WTC11 (cell line): ENCODE data around the gene FKBP10. TPM values are rescaled to one million over a fixed set of nuclear protein-coding genes. Genes with fewer than 3 reads are reported as not detected.

Experiments used
- ATAC-seq: fragments of 200-7000 bp; cut with Tn5 transposase; 2 replicates; pipeline ENCODE4 v1.10.0; 2021; ENCODE audit warnings: mild to moderate bottlenecking, moderate library complexity
- CTCF ChIA-PET: fragments of 300-600 bp; sonication (Branson Sonifier 250); formaldehyde crosslinking; loops from one replicate; lab custom pipeline; 2021; ENCODE audit warnings: antibody characterized with exemption; lab: Charles Lee
- POLR2A ChIA-PET: fragments of 350-600 bp; sonication (Branson Sonifier 250); formaldehyde crosslinking; loops from one replicate; lab custom pipeline; 2021; ENCODE audit warnings: antibody characterized with exemption; lab: Charles Lee
- DNase-seq: peaks from one replicate; pipeline ENCODE4 v3.0.0; 2021; ENCODE audit warnings: low spot score
- H3K27ac Mint-ChIP-seq: 2 replicates; pipeline ENCODE4 v1.8.0; 2021; ENCODE audit warnings: mixed read lengths
- H3K27me3 Mint-ChIP-seq: 2 replicates; pipeline ENCODE4 v1.8.0; 2021; ENCODE audit warnings: low read depth, mild to moderate bottlenecking, moderate library complexity, mixed read lengths
- H3K36me3 Mint-ChIP-seq: 2 replicates; pipeline ENCODE4 v1.8.0; 2021; ENCODE audit warnings: mixed read lengths
- H3K4me1 Mint-ChIP-seq: 2 replicates; pipeline ENCODE4 v1.8.0; 2022; ENCODE audit warnings: mixed read lengths
- H3K4me3 Mint-ChIP-seq: 2 replicates; pipeline ENCODE4 v1.8.0; 2021; ENCODE audit warnings: mild to moderate bottlenecking, moderate library complexity, mixed read lengths
- H3K9me3 Mint-ChIP-seq: 2 replicates; pipeline ENCODE4 v1.8.0; 2021; ENCODE audit warnings: mixed read lengths
- ATF3 ChIP-seq: sonication (generic); formaldehyde crosslinking; conservative IDR thresholded peaks from 2 replicates; pipeline ENCODE4 v1.8.1; 2022; ENCODE audit warnings: mild to moderate bottlenecking, missing genetic modification reagents
- CREB1 ChIP-seq: sonication (generic); formaldehyde crosslinking; IDR thresholded peaks from 2 replicates; pipeline ENCODE4 v1.8.0; 2023; ENCODE audit warnings: mild to moderate bottlenecking, missing genetic modification reagents
- E2F1 ChIP-seq: sonication (generic); formaldehyde crosslinking; IDR thresholded peaks from 2 replicates; pipeline ENCODE4 v1.8.0; 2022; ENCODE audit warnings: mild to moderate bottlenecking, missing genetic modification reagents
- FOXJ3 ChIP-seq: sonication (generic); formaldehyde crosslinking; IDR thresholded peaks from 2 replicates; pipeline ENCODE4 v1.9.0; 2021; ENCODE audit warnings: missing genetic modification reagents, mild to moderate bottlenecking, borderline replicate concordance
- FOXK1 ChIP-seq: sonication (generic); formaldehyde crosslinking; IDR thresholded peaks from 2 replicates; pipeline ENCODE4 v1.8.0; 2022; ENCODE audit warnings: mild to moderate bottlenecking, moderate library complexity, missing genetic modification reagents
- GRHL2 ChIP-seq: fragments of 250-450 bp; sonication (Bioruptor Pico); IDR thresholded peaks from 2 replicates; pipeline ENCODE4 v1.8.0; 2022; ENCODE audit warnings: mild to moderate bottlenecking, moderate library complexity; ENCODE audit not compliant: insufficient replicate concordance, severe bottlenecking
- IRF2 ChIP-seq: sonication (generic); formaldehyde crosslinking; IDR thresholded peaks from 2 replicates; pipeline ENCODE4 v1.8.0; 2022; ENCODE audit warnings: low read depth, missing genetic modification reagents, borderline replicate concordance
- JAZF1 ChIP-seq: fragments of 250-450 bp; sonication (Bioruptor Pico); IDR thresholded peaks from 2 replicates; pipeline ENCODE4 v1.9.0; 2021; ENCODE audit warnings: moderate library complexity, mild to moderate bottlenecking, inconsistent platforms
- NR1H2 ChIP-seq: sonication (generic); formaldehyde crosslinking; IDR thresholded peaks from 2 replicates; pipeline ENCODE4 v1.9.0; 2021; ENCODE audit warnings: mild to moderate bottlenecking, moderate library complexity, missing genetic modification reagents
- NR2C2 ChIP-seq: sonication (generic); formaldehyde crosslinking; IDR thresholded peaks from 2 replicates; pipeline ENCODE4 v1.8.0; 2022; ENCODE audit warnings: mild to moderate bottlenecking, missing genetic modification reagents
- NR3C1 ChIP-seq: sonication (generic); formaldehyde crosslinking; conservative IDR thresholded peaks from 2 replicates; pipeline ENCODE4 v1.8.1; 2023; ENCODE audit warnings: low read depth, mild to moderate bottlenecking, missing genetic modification reagents
- TEAD4 ChIP-seq: sonication (generic); formaldehyde crosslinking; IDR thresholded peaks from 2 replicates; pipeline ENCODE4 v1.8.0; 2022; ENCODE audit warnings: mild to moderate bottlenecking, missing genetic modification reagents
- ZNF416 ChIP-seq: fragments of 250-450 bp; sonication (Bioruptor Pico); IDR thresholded peaks from 2 replicates; pipeline ENCODE4 v1.9.0; 2021; ENCODE audit warnings: mild to moderate bottlenecking, inconsistent platforms
- total RNA-seq: library from RNA; stranded (reverse); gene quantifications from 3 replicates; pipeline ENCODE4 v1.2.3, GENCODE V29; 2021
- TF ChIP-seq, protein P1 (sequence below): sonication (generic); formaldehyde crosslinking; conservative IDR thresholded peaks from 2 replicates; pipeline ENCODE4 v1.8.1; 2023; ENCODE audit warnings: mild to moderate bottlenecking, low read depth, missing genetic modification reagents, moderate library complexity
- TF ChIP-seq, protein P2 (sequence below): sonication (generic); formaldehyde crosslinking; IDR thresholded peaks from 2 replicates; pipeline ENCODE4 v1.8.0; 2022; ENCODE audit warnings: missing genetic modification reagents
- TF ChIP-seq, protein P3 (sequence below): sonication (generic); formaldehyde crosslinking; IDR thresholded peaks from 2 replicates; pipeline ENCODE4 v1.8.1; 2023; ENCODE audit warnings: mild to moderate bottlenecking, missing genetic modification reagents
- TF ChIP-seq, protein P4 (sequence below): sonication (generic); formaldehyde crosslinking; IDR thresholded peaks from 2 replicates; pipeline ENCODE4 v1.8.0; 2023; ENCODE audit warnings: mild to moderate bottlenecking, missing genetic modification reagents
- TF ChIP-seq, protein P5 (sequence below): fragments of 250-450 bp; sonication (Bioruptor Pico); IDR thresholded peaks from 2 replicates; pipeline ENCODE4 v2.1.2; 2022; ENCODE audit warnings: mild to moderate bottlenecking, moderate library complexity

Gene FKBP10
- total RNA-seq, 1 experiment from 2014 or later = 243 TPM

- Mint-ChIP-seq H3K4me1 (peaks cover 19% of the 10 kb centered on the region), H3K27me3 (peaks cover 7% of the 10 kb centered on the region), H3K36me3 (peaks cover 27% of the 10 kb centered on the region), H3K9me3 (no peaks in the 10 kb centered on the region), H3K27ac (no peak overlapping the region), H3K4me3 (no peak overlapping the region)
- no peak for ATAC-seq
- no peak for DNase-seq
- TF ChIP-seq, protein P1, sequence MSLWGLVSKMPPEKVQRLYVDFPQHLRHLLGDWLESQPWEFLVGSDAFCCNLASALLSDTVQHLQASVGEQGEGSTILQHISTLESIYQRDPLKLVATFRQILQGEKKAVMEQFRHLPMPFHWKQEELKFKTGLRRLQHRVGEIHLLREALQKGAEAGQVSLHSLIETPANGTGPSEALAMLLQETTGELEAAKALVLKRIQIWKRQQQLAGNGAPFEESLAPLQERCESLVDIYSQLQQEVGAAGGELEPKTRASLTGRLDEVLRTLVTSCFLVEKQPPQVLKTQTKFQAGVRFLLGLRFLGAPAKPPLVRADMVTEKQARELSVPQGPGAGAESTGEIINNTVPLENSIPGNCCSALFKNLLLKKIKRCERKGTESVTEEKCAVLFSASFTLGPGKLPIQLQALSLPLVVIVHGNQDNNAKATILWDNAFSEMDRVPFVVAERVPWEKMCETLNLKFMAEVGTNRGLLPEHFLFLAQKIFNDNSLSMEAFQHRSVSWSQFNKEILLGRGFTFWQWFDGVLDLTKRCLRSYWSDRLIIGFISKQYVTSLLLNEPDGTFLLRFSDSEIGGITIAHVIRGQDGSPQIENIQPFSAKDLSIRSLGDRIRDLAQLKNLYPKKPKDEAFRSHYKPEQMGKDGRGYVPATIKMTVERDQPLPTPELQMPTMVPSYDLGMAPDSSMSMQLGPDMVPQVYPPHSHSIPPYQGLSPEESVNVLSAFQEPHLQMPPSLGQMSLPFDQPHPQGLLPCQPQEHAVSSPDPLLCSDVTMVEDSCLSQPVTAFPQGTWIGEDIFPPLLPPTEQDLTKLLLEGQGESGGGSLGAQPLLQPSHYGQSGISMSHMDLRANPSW (CRISPR knock-in tag) = no peak
- no peak for TF ChIP-seq NR2C2 (CRISPR knock-in tag)
- TF ChIP-seq, protein P2, sequence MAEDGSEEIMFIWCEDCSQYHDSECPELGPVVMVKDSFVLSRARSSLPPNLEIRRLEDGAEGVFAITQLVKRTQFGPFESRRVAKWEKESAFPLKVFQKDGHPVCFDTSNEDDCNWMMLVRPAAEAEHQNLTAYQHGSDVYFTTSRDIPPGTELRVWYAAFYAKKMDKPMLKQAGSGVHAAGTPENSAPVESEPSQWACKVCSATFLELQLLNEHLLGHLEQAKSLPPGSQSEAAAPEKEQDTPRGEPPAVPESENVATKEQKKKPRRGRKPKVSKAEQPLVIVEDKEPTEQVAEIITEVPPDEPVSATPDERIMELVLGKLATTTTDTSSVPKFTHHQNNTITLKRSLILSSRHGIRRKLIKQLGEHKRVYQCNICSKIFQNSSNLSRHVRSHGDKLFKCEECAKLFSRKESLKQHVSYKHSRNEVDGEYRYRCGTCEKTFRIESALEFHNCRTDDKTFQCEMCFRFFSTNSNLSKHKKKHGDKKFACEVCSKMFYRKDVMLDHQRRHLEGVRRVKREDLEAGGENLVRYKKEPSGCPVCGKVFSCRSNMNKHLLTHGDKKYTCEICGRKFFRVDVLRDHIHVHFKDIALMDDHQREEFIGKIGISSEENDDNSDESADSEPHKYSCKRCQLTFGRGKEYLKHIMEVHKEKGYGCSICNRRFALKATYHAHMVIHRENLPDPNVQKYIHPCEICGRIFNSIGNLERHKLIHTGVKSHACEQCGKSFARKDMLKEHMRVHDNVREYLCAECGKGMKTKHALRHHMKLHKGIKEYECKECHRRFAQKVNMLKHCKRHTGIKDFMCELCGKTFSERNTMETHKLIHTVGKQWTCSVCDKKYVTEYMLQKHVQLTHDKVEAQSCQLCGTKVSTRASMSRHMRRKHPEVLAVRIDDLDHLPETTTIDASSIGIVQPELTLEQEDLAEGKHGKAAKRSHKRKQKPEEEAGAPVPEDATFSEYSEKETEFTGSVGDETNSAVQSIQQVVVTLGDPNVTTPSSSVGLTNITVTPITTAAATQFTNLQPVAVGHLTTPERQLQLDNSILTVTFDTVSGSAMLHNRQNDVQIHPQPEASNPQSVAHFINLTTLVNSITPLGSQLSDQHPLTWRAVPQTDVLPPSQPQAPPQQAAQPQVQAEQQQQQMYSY = no peak
- TF ChIP-seq, protein P3, sequence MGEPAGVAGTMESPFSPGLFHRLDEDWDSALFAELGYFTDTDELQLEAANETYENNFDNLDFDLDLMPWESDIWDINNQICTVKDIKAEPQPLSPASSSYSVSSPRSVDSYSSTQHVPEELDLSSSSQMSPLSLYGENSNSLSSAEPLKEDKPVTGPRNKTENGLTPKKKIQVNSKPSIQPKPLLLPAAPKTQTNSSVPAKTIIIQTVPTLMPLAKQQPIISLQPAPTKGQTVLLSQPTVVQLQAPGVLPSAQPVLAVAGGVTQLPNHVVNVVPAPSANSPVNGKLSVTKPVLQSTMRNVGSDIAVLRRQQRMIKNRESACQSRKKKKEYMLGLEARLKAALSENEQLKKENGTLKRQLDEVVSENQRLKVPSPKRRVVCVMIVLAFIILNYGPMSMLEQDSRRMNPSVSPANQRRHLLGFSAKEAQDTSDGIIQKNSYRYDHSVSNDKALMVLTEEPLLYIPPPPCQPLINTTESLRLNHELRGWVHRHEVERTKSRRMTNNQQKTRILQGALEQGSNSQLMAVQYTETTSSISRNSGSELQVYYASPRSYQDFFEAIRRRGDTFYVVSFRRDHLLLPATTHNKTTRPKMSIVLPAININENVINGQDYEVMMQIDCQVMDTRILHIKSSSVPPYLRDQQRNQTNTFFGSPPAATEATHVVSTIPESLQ = no peak
- no peak for TF ChIP-seq E2F1
- TF ChIP-seq, protein P4, sequence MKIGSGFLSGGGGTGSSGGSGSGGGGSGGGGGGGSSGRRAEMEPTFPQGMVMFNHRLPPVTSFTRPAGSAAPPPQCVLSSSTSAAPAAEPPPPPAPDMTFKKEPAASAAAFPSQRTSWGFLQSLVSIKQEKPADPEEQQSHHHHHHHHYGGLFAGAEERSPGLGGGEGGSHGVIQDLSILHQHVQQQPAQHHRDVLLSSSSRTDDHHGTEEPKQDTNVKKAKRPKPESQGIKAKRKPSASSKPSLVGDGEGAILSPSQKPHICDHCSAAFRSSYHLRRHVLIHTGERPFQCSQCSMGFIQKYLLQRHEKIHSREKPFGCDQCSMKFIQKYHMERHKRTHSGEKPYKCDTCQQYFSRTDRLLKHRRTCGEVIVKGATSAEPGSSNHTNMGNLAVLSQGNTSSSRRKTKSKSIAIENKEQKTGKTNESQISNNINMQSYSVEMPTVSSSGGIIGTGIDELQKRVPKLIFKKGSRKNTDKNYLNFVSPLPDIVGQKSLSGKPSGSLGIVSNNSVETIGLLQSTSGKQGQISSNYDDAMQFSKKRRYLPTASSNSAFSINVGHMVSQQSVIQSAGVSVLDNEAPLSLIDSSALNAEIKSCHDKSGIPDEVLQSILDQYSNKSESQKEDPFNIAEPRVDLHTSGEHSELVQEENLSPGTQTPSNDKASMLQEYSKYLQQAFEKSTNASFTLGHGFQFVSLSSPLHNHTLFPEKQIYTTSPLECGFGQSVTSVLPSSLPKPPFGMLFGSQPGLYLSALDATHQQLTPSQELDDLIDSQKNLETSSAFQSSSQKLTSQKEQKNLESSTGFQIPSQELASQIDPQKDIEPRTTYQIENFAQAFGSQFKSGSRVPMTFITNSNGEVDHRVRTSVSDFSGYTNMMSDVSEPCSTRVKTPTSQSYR (CRISPR knock-in tag) = no peak
- no peak for TF ChIP-seq ZNF416 (CRISPR knock-in tag)
- no peak for TF ChIP-seq NR1H2
- no peak for TF ChIP-seq ATF3
- no peak for TF ChIP-seq CREB1 (CRISPR knock-in tag)
- no peak for TF ChIP-seq JAZF1 (CRISPR knock-in tag)
- TF ChIP-seq TEAD4 = no peak
- TF ChIP-seq, protein P5, sequence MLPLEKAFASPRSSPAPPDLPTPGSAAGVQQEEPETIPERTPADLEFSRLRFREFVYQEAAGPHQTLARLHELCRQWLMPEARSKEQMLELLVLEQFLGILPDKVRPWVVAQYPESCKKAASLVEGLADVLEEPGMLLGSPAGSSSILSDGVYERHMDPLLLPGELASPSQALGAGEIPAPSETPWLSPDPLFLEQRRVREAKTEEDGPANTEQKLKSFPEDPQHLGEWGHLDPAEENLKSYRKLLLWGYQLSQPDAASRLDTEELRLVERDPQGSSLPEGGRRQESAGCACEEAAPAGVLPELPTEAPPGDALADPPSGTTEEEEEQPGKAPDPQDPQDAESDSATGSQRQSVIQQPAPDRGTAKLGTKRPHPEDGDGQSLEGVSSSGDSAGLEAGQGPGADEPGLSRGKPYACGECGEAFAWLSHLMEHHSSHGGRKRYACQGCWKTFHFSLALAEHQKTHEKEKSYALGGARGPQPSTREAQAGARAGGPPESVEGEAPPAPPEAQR = no peak
- no peak for TF ChIP-seq GRHL2 (CRISPR knock-in tag)
- TF ChIP-seq FOXK1 = no peak
- TF ChIP-seq IRF2 (CRISPR knock-in tag) = no peak
- TF ChIP-seq NR3C1 (CRISPR knock-in tag) = no peak
- TF ChIP-seq FOXJ3 = no peak
- ChIA-PET POLR2A (interaction anchor here (0.6 kb wide), 1 partner anchor 135 kb away, joined by 7 read pairs; no protein-coding TSS in a partner anchor), CTCF (no interaction called here)
Observed at GRCh38 chr17:41806685-41807445, 5.9 kb upstream of the FKBP10 start.
